ENCODE measurements around the gene ZNF311.
A peak's percentile ranks its signal among the peaks of the same experiment; 100 is the strongest.
"Not testable (repeated sequence)": the region's sequence is repeated elsewhere in the genome, so short reads cannot be mapped to it uniquely, and the experiment has no call there.

Gene ZNF311

GRCh38 chr6:28953039-28953584 lies 52.0 kb downstream of the ZNF311 start:
- DNase-seq: peak; percentile 90

GRCh38 chr6:28949656-28950195 lies 55.4 kb downstream of the ZNF311 start:
- not testable (repeated sequence) for DNase-seq

GRCh38 chr6:28948782-28949486 lies 56.2 kb downstream of the ZNF311 start:
- no peak for DNase-seq

GRCh38 chr6:28947831-28948270 lies 57.3 kb downstream of the ZNF311 start:
- no peak for DNase-seq

- no peak for DNase-seq
Measured at GRCh38 chr6:28947067-28947765, 57.9 kb downstream of the ZNF311 start.

- no peak for DNase-seq
Measured at GRCh38 chr6:28945349-28945748, 59.8 kb downstream of the ZNF311 start.

Measured in NCI-H69 (cell line).